ENCODE data around the gene SLC34A3.
A peak's percentile ranks its signal among the peaks of the same experiment; 100 is the strongest.

Gene SLC34A3

GRCh38 chr9:137184881-137185660 is 45.6 kb upstream of the SLC34A3 start:
- Histone ChIP-seq H4K8ac (ENCODE audit: low read depth, low read length) (no peak overlapping the region), H3K23ac (ENCODE audit: low read length) (no peak overlapping the region), H3K79me1 (ENCODE audit: low read length) (peaks cover 5% of the 10 kb centered on the region), H2BK5ac (ENCODE audit: low read depth, low read length, poor library complexity) (no peak overlapping the region), H3K4me2 (ENCODE audit: low read length) (no peak overlapping the region), H2BK120ac (ENCODE audit: insufficient read depth, low read length, poor library complexity) (no peak overlapping the region), H3K18ac (ENCODE audit: low read length) (no peak overlapping the region), H4K12ac (ENCODE audit: low read depth, low read length) (no peak overlapping the region), H2BK12ac (ENCODE audit: low read length) (no peak overlapping the region), H3K79me2 (ENCODE audit: control insufficient read depth, insufficient read depth, low read length, poor library complexity) (peaks cover 8% of the 10 kb centered on the region), H3K36me3 (ENCODE audit: control insufficient read depth in 1 of 2, insufficient read depth in 2 of 2, low read length in 2 of 2) (peaks cover 69 to 72% of the 10 kb centered on the region in 2 experiments), H2AK5ac (ENCODE audit: low read length) (no peak overlapping the region), H3K4ac (ENCODE audit: low read depth, low read length) (no peak overlapping the region), H3K27ac (ENCODE audit: low read depth, low read length) (no peak overlapping the region), H4K91ac (ENCODE audit: low read depth, low read length) (no peak overlapping the region), H2AFZ (ENCODE audit: insufficient read depth, low read length, poor library complexity) (no peak overlapping the region), H3K4me1 (ENCODE audit: control insufficient read depth in 1 of 2, insufficient read depth in 2 of 2, low read length in 2 of 2) (peaks cover 17 to 18% of the 10 kb centered on the region in 2 experiments), H3K27me3 (ENCODE audit: insufficient read depth, low read length) (no peaks in the 10 kb centered on the region), H3K14ac (ENCODE audit: low read length) (no peak overlapping the region), H3K9ac (ENCODE audit: low read length) (no peak overlapping the region), H3K4me3 (ENCODE audit: low read depth, low read length) (no peak overlapping the region), H3K9me3 (ENCODE audit: insufficient read depth, low read depth, low read length) (peaks cover 2% of the 10 kb centered on the region)
- WGBS (ENCODE audit: extremely low coverage, insufficient coverage, insufficient read length): no CpG with 5 or more reads among the region's 48 CpGs
- DNase-seq: no peak

GRCh38 chr9:137185921-137186320 is 44.8 kb upstream of the SLC34A3 start:
- Histone ChIP-seq H3K14ac (ENCODE audit: low read length) (no peak overlapping the region), H4K91ac (ENCODE audit: low read depth, low read length) (no peak overlapping the region), H4K8ac (ENCODE audit: low read depth, low read length) (no peak overlapping the region), H3K9me3 (ENCODE audit: insufficient read depth, low read depth, low read length) (peaks cover 2% of the 10 kb centered on the region), H3K9ac (ENCODE audit: low read length) (no peak overlapping the region), H3K23ac (ENCODE audit: low read length) (no peak overlapping the region), H3K4ac (ENCODE audit: low read depth, low read length) (no peak overlapping the region), H3K79me1 (ENCODE audit: low read length) (peaks cover 5% of the 10 kb centered on the region), H3K79me2 (ENCODE audit: control insufficient read depth, insufficient read depth, low read length, poor library complexity) (peaks cover 8% of the 10 kb centered on the region), H2BK5ac (ENCODE audit: low read depth, low read length, poor library complexity) (no peak overlapping the region), H3K4me1 (ENCODE audit: control insufficient read depth in 1 of 2, insufficient read depth in 2 of 2, low read length in 2 of 2) (peaks cover 17 to 18% of the 10 kb centered on the region in 2 experiments), H2BK120ac (ENCODE audit: insufficient read depth, low read length, poor library complexity) (no peak overlapping the region), H3K36me3 (ENCODE audit: control insufficient read depth in 1 of 2, insufficient read depth in 2 of 2, low read length in 2 of 2) (peaks cover 69 to 72% of the 10 kb centered on the region in 2 experiments), H3K4me2 (ENCODE audit: low read length) (no peak overlapping the region), H3K4me3 (ENCODE audit: low read depth, low read length) (no peak overlapping the region), H2AK5ac (ENCODE audit: low read length) (no peak overlapping the region), H3K18ac (ENCODE audit: low read length) (no peak overlapping the region), H4K12ac (ENCODE audit: low read depth, low read length) (no peak overlapping the region), H3K27ac (ENCODE audit: low read depth, low read length) (no peak overlapping the region), H2BK12ac (ENCODE audit: low read length) (no peak overlapping the region), H3K27me3 (ENCODE audit: insufficient read depth, low read length) (no peaks in the 10 kb centered on the region), H2AFZ (ENCODE audit: insufficient read depth, low read length, poor library complexity) (no peak overlapping the region)
- DNase-seq: no peak
- WGBS (ENCODE audit: extremely low coverage, insufficient coverage, insufficient read length): no CpG with 5 or more reads among the region's 19 CpGs

GRCh38 chr9:137186385-137186784 is 44.3 kb upstream of the SLC34A3 start:
- peaks cover 69 to 72% of the 10 kb centered on the region in 2 experiments for H3K36me3 ChIP-seq (ENCODE audit: control insufficient read depth in 1 of 2, insufficient read depth in 2 of 2, low read length in 2 of 2)
- no peak for DNase-seq
- H3K27ac ChIP-seq (ENCODE audit: low read depth, low read length): no peak overlapping the region
- WGBS (ENCODE audit: extremely low coverage, insufficient coverage, insufficient read length): no CpG with 5 or more reads among the region's 6 CpGs
- no peak overlapping the region for H3K9ac ChIP-seq (ENCODE audit: low read length)
- H3K18ac ChIP-seq (ENCODE audit: low read length): no peak overlapping the region
- peaks cover 2% of the 10 kb centered on the region for H3K9me3 ChIP-seq (ENCODE audit: insufficient read depth, low read depth, low read length)
- H3K4me1 ChIP-seq (ENCODE audit: control insufficient read depth in 1 of 2, insufficient read depth in 2 of 2, low read length in 2 of 2): peaks cover 17 to 18% of the 10 kb centered on the region in 2 experiments
- peaks cover 5% of the 10 kb centered on the region for H3K79me1 ChIP-seq (ENCODE audit: low read length)
- no peaks in the 10 kb centered on the region for H3K27me3 ChIP-seq (ENCODE audit: insufficient read depth, low read length)
- no peak overlapping the region for H2AK5ac ChIP-seq (ENCODE audit: low read length)
- H2BK5ac ChIP-seq (ENCODE audit: low read depth, low read length, poor library complexity): no peak overlapping the region
- H3K4me3 ChIP-seq (ENCODE audit: low read depth, low read length): no peak overlapping the region
- H2BK120ac ChIP-seq (ENCODE audit: insufficient read depth, low read length, poor library complexity): no peak overlapping the region
- H2BK12ac ChIP-seq (ENCODE audit: low read length): no peak overlapping the region
- H3K23ac ChIP-seq (ENCODE audit: low read length): no peak overlapping the region
- H4K91ac ChIP-seq (ENCODE audit: low read depth, low read length): no peak overlapping the region
- H4K8ac ChIP-seq (ENCODE audit: low read depth, low read length): no peak overlapping the region
- no peak overlapping the region for H3K14ac ChIP-seq (ENCODE audit: low read length)
- no peak overlapping the region for H3K4me2 ChIP-seq (ENCODE audit: low read length)
- H4K12ac ChIP-seq (ENCODE audit: low read depth, low read length): no peak overlapping the region
- H2AFZ ChIP-seq (ENCODE audit: insufficient read depth, low read length, poor library complexity): no peak overlapping the region
- peaks cover 8% of the 10 kb centered on the region for H3K79me2 ChIP-seq (ENCODE audit: control insufficient read depth, insufficient read depth, low read length, poor library complexity)
- H3K4ac ChIP-seq (ENCODE audit: low read depth, low read length): no peak overlapping the region

- Histone ChIP-seq H4K91ac (ENCODE audit: low read depth, low read length) (no peak overlapping the region), H3K4me2 (ENCODE audit: low read length) (peak overlapping the region; percentile 90), H3K18ac (ENCODE audit: low read length) (peak overlapping the region; percentile 78), H3K14ac (ENCODE audit: low read length) (no peak overlapping the region), H3K4me3 (ENCODE audit: low read depth, low read length) (peak overlapping the region; percentile 93), H3K23ac (ENCODE audit: low read length) (no peak overlapping the region), H4K8ac (ENCODE audit: low read depth, low read length) (peak overlapping the region; percentile 97), H3K27ac (ENCODE audit: low read depth, low read length) (no peak overlapping the region), H2BK120ac (ENCODE audit: insufficient read depth, low read length, poor library complexity) (no peak overlapping the region), H3K79me2 (ENCODE audit: control insufficient read depth, insufficient read depth, low read length, poor library complexity) (peaks cover 8% of the 10 kb centered on the region), H3K36me3 (ENCODE audit: control insufficient read depth in 1 of 2, insufficient read depth in 2 of 2, low read length in 2 of 2) (peaks cover 71 to 72% of the 10 kb centered on the region in 2 experiments), H3K9ac (ENCODE audit: low read length) (no peak overlapping the region), H2BK5ac (ENCODE audit: low read depth, low read length, poor library complexity) (no peak overlapping the region), H4K12ac (ENCODE audit: low read depth, low read length) (peak overlapping the region; percentile 71), H2BK12ac (ENCODE audit: low read length) (no peak overlapping the region), H3K4ac (ENCODE audit: low read depth, low read length) (peak overlapping the region; percentile 77), H3K27me3 (ENCODE audit: insufficient read depth, low read length) (no peaks in the 10 kb centered on the region), H2AFZ (ENCODE audit: insufficient read depth, low read length, poor library complexity) (no peak overlapping the region), H2AK5ac (ENCODE audit: low read length) (no peak overlapping the region), H3K79me1 (ENCODE audit: low read length) (peaks cover 5% of the 10 kb centered on the region), H3K9me3 (ENCODE audit: insufficient read depth, low read depth, low read length) (peaks cover 2% of the 10 kb centered on the region), H3K4me1 (ENCODE audit: control insufficient read depth in 1 of 2, insufficient read depth in 2 of 2, low read length in 2 of 2) (peaks cover 17 to 18% of the 10 kb centered on the region in 2 experiments)
- DNase-seq: no peak
- no CpG with 5 or more reads among the region's 15 CpGs for WGBS (ENCODE audit: extremely low coverage, insufficient coverage, insufficient read length)
These were observed 43.3 kb upstream of the SLC34A3 start for GRCh38 chr9:137187386-137187785.

Measured in trophoblast cell (in vitro differentiated cells and primary cell).